Transverse colon (tissue), 4 donors: ENCODE data around the gene GABPB1. TPM values are rescaled to one million over a fixed set of nuclear protein-coding genes. Genes with fewer than 3 reads are reported as not detected.

Source experiments
- DNase-seq: peaks from one replicate; pipeline ENCODE4 v3.0.0-alpha.2; 2019
- H3K27ac ChIP-seq, 4 donors: fragments of 200-600 bp; sonication (generic); 2 replicates each; pipeline ENCODE4 v1.5.1; 2016 to 2018; ENCODE audit warnings: inconsistent platforms in 4 of 4
- H3K27me3 ChIP-seq: fragments of 200-600 bp; sonication (generic); 2 replicates; pipeline ENCODE4 v1.5.1; 2017; ENCODE audit warnings: inconsistent platforms
- H3K36me3 ChIP-seq, 4 donors: fragments of 200-600 bp; sonication (generic); 2 replicates each; pipeline ENCODE4 v1.5.1; 2017 to 2019; ENCODE audit warnings: inconsistent platforms in 4 of 4
- H3K4me1 ChIP-seq, 4 donors: fragments of 200-600 bp; sonication (generic); 2 replicates each; pipeline ENCODE4 v1.5.1; 2017 to 2020; ENCODE audit warnings: inconsistent platforms in 4 of 4
- H3K4me3 ChIP-seq, 4 donors: fragments of 200-600 bp; sonication (generic); 1 replicate in 1 of 4; 2 replicates in 3 of 4; pipeline versions ENCODE4 v1.5.1 to v1.6.1; 2017 to 2019; ENCODE audit warnings: inconsistent platforms in 4 of 4
- H3K9me3 ChIP-seq, 2 donors: fragments of 200-600 bp; sonication (generic); 2 replicates each; pipeline ENCODE4 v1.5.1; 2017 to 2019; ENCODE audit warnings: inconsistent platforms in 2 of 2
- EP300 ChIP-seq: sonication (generic); formaldehyde crosslinking; IDR thresholded peaks from one replicate; pipeline ENCODE4 v1.6.1; 2017; ENCODE audit warnings: antibody characterized with exemption, low read depth
- POLR2A ChIP-seq: fragments of 450-650 bp; IDR thresholded peaks from one replicate; pipeline ENCODE4 v1.6.1; 2016; ENCODE audit warnings: antibody characterized with exemption, mild to moderate bottlenecking, moderate library complexity
- POLR2AphosphoS5 ChIP-seq, 3 donors: sonication (generic); formaldehyde crosslinking; IDR thresholded peaks; one replicate each; pipeline ENCODE4 v1.6.1; 2016; ENCODE audit warnings: antibody characterized with exemption in 3 of 3
- WGBS, 2 donors: methylation state at CpG; one replicate each; pipeline ENCODE4 v1.1.5; 2018; ENCODE audit warnings: low coverage in 1 of 2; 5-methylcytosine and 5-hydroxymethylcytosine counted together
- in situ Hi-C, 4 donors: fragments of 200-750 bp; cut with MboI; loops; one replicate each; pipeline versions ENCODE4 v1.15.0 to v1.15.1; 2017; ENCODE audit warnings: low sequenced_read_pairs in 3 of 4, low pct_ligation_motif_present in 1 of 4, low pct_unique_long_range_greater_than_20kb in 1 of 4
- intact Hi-C: fragments of 100-400 bp; cut with DNase I; formaldehyde crosslinking; loops from one replicate; pipeline ENCODE4 v1.15.1; 2023; ENCODE audit warnings: low total_unique reads
- total RNA-seq, 4 donors: library from RNA; depleted of rRNA; stranded (reverse); fragments of >200 nt; gene quantifications; one replicate each; pipeline ENCODE4 v1.1.0, GENCODE V29; 2016
- TF ChIP-seq, protein P1 (sequence below), 5 experiments: fragments of 200-600 bp in 3 of 5; fragments of 450-650 bp in 2 of 5; sonication (generic) in 3 of 5; IDR thresholded peaks; 1 replicate in 2 of 5; 2 replicates in 3 of 5; pipeline ENCODE4 v1.5.1; 2016 to 2017; ENCODE audit warnings: antibody characterized with exemption in 5 of 5, inconsistent platforms in 3 of 5, mild to moderate bottlenecking in 2 of 5, moderate library complexity in 1 of 5

GABPB1 gene
- total RNA-seq, 4 donors from 2014 or later, result 2.2 to 21.4 (median 13.1) TPM

DNA sequence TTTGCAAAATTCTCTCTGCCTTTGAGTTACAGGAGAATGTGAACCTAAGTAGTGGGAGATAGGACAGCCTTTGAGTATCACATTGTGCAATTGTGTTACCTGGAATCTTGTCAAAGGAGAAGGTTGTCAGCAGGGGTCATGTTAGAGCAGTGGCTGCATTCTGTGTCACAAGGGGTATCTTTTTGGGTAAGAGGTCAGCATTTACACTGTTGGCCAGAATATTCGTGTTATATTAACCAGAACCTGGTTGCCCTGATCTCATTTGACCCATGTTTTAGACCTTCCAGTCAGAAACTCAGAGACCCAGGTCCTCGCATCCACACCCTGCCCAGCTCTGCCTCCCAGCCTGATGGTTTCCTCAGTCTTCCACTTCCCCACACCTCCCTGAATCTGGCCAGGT is 116.7 kb downstream of the GABPB1 start:
- in situ Hi-C loops, result no loop called here
- no peaks in the 10 kb centered on the region for H3K9me3 ChIP-seq
- no peak overlapping the region for H3K4me3 ChIP-seq
- no peaks in the 10 kb centered on the region for H3K36me3 ChIP-seq
- H3K27ac ChIP-seq, result no peak overlapping the region
- intact Hi-C loops, result no loop called here
- H3K27me3 ChIP-seq, result no peaks in the 10 kb centered on the region
- WGBS, 2 donors, result 85 to 90% methylated on average over 2 of the region's 2 CpGs
- TF ChIP-seq POLR2A, result no peak
- TF ChIP-seq EP300, result no peak
- no peak for TF ChIP-seq POLR2AphosphoS5 (IDR thresholded peaks at IDR 0.05)
- TF ChIP-seq, protein P1, sequence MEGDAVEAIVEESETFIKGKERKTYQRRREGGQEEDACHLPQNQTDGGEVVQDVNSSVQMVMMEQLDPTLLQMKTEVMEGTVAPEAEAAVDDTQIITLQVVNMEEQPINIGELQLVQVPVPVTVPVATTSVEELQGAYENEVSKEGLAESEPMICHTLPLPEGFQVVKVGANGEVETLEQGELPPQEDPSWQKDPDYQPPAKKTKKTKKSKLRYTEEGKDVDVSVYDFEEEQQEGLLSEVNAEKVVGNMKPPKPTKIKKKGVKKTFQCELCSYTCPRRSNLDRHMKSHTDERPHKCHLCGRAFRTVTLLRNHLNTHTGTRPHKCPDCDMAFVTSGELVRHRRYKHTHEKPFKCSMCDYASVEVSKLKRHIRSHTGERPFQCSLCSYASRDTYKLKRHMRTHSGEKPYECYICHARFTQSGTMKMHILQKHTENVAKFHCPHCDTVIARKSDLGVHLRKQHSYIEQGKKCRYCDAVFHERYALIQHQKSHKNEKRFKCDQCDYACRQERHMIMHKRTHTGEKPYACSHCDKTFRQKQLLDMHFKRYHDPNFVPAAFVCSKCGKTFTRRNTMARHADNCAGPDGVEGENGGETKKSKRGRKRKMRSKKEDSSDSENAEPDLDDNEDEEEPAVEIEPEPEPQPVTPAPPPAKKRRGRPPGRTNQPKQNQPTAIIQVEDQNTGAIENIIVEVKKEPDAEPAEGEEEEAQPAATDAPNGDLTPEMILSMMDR (IDR thresholded peaks at IDR 0.05), result no peak
- peaks cover 0 to 9% (median 0%) of the 10 kb centered on the region in 4 donors for H3K4me1 ChIP-seq
- no peak for DNase-seq

DNA sequence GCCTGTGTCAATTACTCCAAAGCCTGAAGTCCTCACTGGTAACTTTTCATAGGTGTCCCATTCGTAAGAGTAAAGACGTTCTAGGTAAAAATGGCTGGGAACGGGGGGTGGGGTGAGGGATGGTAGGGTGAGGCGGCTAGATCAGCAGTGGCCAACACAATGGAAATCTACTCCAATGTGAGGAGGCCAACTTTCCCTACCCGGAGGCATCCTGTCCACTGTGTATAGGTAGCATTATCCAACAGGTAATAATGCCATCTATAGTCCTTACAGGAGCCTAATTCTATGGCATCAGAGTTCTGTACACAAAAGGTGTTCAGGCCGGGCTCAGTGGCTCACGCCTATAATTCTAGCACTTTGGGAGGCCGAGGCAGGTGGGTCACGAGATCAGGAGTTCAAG is 118.6 kb downstream of the GABPB1 start:
- no peak overlapping the region for H3K4me3 ChIP-seq
- no peak for DNase-seq
- no peak overlapping the region for H3K27ac ChIP-seq
- peaks cover 0 to 9% (median 0%) of the 10 kb centered on the region in 4 donors for H3K4me1 ChIP-seq
- no peak for TF ChIP-seq EP300
- no peak for TF ChIP-seq POLR2AphosphoS5 (IDR thresholded peaks at IDR 0.05)
- TF ChIP-seq POLR2A, result no peak
- TF ChIP-seq, protein P1 (IDR thresholded peaks at IDR 0.05), result no peak
- H3K36me3 ChIP-seq, result no peaks in the 10 kb centered on the region
- H3K27me3 ChIP-seq, result no peaks in the 10 kb centered on the region
- intact Hi-C loops, result no loop called here
- in situ Hi-C loops, result no loop called here
- 97 to 100% methylated on average over 3 to 9 of the region's 9 CpGs for WGBS, 2 donors
- no peaks in the 10 kb centered on the region for H3K9me3 ChIP-seq

DNA sequence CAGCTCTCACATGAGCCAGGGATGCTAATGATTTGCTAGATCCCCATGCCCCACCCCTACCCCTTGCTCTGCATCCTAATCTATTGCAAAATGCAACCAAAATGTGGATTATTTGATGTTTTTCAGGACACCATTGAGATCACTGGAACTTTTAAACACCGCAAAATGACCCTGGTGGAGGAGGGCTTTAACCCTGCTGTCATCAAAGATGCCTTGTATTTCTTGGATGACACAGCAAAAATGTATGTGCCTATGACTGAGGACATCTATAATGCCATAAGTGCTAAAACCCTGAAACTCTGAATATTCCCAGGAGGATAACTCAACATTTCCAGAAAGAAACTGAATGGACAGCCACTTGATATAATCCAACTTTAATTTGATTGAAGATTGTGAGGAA is 119.2 kb downstream of the GABPB1 start:
- Histone ChIP-seq H3K36me3 (no peaks in the 10 kb centered on the region), H3K9me3 (no peaks in the 10 kb centered on the region), H3K27me3 (no peaks in the 10 kb centered on the region), H3K27ac (no peak overlapping the region), H3K4me3 (no peak overlapping the region), H3K4me1 (peaks cover 0 to 9% (median 0%) of the 10 kb centered on the region in 4 donors)
- in situ Hi-C loops, result no loop called here
- no peak for DNase-seq
- WGBS, 2 donors, result 88 to 100% methylated on average over 1 of the region's 1 CpG
- no peak for TF ChIP-seq EP300
- intact Hi-C loops, result no loop called here

DNA sequence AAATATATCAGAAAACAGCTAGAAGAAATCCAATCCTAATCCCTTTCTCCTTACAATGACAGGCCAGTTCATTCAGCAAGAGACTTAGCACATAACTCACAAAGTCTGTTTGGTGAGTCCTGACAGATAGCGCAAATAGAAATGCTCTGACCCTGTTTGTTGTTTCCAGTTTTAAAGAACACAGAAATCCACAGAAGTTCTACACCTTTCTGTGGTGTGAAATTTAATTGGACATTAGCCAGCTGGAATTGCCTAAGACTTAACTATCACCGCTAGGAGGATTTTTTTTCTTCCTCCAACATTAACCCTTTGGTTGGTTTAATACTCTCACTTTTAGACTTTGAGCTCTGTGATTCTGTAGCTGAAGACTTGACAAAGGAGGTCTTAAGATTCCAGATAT is 120.2 kb downstream of the GABPB1 start:
- Histone ChIP-seq H3K27ac (peak overlapping the region in 1 of 4 donors; percentile 51), H3K4me1 (peaks cover 0 to 9% (median 0%) of the 10 kb centered on the region in 4 donors), H3K27me3 (no peaks in the 10 kb centered on the region), H3K9me3 (no peaks in the 10 kb centered on the region), H3K36me3 (no peaks in the 10 kb centered on the region), H3K4me3 (no peak overlapping the region)
- no peak for TF ChIP-seq POLR2A
- TF ChIP-seq, protein P1 (IDR thresholded peaks at IDR 0.05), result peak in 1 of 5 experiments; percentile 14
- in situ Hi-C loops, result no loop called here
- no peak for DNase-seq
- 46 to 64% methylated on average over 2 of the region's 2 CpGs for WGBS, 2 donors
- intact Hi-C loops, result no loop called here

DNA sequence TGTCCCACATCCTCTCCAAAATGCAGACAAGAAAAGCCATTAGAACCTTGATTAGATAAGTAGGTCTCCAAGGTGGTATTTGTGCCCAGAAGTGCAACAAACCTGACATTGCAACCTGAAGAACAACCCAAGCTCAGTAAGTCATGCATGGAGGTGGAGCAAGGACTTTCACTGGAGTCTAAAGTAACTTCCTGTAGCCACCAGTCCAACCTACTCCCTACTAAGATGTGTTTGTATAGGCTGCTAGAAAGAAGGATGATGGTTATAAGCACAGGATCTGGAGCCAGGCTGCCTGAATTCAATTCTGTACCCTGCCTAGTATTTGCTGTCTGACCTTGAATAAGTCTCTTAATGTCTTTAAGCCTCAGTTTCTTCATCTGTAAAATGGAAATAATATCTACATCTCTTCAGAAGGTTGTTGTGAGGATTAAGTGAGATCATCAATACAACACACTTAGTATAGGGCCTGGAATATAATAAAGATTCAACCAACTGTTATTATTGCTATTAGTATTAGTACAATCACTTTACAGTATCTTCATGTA is 121.7 kb downstream of the GABPB1 start:
- in situ Hi-C loops, result no loop called here
- Histone ChIP-seq H3K9me3 (no peaks in the 10 kb centered on the region), H3K4me1 (peaks cover 0 to 9% (median 0%) of the 10 kb centered on the region in 4 donors), H3K36me3 (no peaks in the 10 kb centered on the region), H3K27me3 (no peaks in the 10 kb centered on the region), H3K4me3 (no peak overlapping the region), H3K27ac (peak overlapping the region; percentile 30 to 51 (median 50))
- TF ChIP-seq POLR2AphosphoS5 (IDR thresholded peaks at IDR 0.05), result no peak
- no peak for TF ChIP-seq EP300
- TF ChIP-seq, protein P1 (IDR thresholded peaks at IDR 0.05), result no peak
- no peak for TF ChIP-seq POLR2A
- intact Hi-C loops, result no loop called here
- DNase-seq, result no peak
